Stimulated activated CD8-positive, alpha-beta memory T cell treated with anti-CD3 and anti-CD28 coated beads, Interleukin-12 subunit alpha, Interleukin-12 subunit beta, amount 100 ng/mL, for 4 hours (primary cell): ENCODE results near the gene CHRNA7.

ENCODE experiments used
- DNase-seq: peaks from one replicate; pipeline ENCODE4 v3.0.0-alpha.2; 2020; ENCODE audit warnings: low read depth

The CHRNA7 gene

DNA sequence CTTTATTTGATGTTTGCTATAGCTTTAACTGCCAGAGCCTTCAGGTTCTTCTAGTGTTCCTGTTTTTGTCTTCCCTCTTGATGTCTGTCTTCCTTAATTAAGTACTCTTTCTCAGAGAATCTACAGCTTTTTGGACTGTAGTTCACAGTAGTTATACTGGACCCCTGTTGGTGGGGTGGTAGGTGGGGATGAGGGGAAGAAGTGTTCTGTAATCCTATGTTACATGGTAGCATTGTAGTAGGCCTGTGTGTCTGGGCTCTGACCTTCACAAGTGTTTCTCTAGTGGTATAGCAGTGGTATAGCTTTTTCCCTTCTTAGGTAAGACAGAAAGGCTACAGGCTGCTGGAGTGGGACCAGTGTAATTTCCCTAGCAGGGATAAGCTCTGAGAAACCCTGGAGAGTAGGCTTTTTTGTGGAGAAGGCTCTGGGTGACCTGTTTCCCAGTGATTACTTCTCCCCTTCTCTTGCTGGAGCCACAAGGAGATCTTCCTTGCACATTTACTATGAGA lies 59.6 kb downstream of the CHRNA7 start:
- DNase-seq = no peak

DNA sequence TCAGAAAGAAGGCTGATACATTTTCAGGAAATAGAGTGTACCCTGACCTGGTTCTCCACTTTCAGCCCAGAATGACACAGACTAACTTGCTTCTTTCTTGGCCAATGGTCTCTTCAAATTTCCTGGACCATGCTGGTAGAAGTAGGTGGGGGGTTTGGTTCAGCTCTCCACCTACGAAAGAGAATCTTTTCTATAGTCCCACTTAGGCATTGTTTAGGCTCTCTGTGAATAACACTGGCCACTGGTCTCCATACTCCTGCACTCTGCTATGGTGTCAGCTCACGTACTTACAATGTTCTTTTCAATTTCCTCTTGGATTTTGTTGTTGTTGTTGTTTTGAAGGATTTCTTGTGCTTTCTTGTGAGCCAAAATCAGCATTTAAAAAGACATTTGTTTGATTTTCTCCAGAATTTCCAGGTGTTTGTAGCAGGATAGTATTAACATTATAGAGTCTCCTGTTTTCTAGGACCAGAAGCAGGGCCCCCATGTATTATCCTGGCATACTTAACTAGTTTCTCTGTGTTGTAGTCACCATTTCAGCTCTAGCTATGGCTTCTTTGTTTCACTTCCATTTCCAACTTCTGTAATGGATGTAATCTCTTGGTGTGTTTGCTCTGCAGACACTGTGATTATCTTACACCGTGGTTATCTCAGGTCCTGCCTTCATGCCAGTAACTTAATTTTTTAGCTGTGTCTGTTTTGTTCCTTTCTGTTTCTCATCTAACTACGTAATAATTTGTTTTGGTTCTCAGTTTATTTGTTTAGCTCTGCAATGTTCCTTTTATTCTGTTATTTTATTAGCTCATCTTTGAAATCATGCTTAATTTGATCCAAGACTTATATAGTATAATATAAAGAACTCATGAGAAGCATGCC lies 61.4 kb downstream of the CHRNA7 start:
- no peak for DNase-seq

DNA sequence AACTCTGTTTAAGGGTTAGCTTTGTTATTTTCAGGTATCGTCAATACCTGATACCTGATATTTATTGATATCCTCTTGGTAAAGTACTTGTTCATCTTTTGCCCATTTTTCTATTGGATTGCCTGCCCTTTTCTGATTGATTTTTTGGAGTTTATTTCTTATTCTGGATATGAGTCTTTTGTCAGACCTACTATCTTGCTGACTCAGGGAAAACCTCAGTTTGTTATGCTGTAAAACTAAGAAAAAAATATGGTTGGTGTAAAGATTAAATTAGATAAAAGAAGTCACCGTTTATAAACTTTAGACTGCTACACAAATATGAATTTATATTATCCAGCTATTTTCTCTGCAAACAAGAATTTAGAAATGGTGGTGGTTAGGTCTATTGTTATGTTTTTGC lies 65.9 kb downstream of the CHRNA7 start:
- no peak for DNase-seq

DNA sequence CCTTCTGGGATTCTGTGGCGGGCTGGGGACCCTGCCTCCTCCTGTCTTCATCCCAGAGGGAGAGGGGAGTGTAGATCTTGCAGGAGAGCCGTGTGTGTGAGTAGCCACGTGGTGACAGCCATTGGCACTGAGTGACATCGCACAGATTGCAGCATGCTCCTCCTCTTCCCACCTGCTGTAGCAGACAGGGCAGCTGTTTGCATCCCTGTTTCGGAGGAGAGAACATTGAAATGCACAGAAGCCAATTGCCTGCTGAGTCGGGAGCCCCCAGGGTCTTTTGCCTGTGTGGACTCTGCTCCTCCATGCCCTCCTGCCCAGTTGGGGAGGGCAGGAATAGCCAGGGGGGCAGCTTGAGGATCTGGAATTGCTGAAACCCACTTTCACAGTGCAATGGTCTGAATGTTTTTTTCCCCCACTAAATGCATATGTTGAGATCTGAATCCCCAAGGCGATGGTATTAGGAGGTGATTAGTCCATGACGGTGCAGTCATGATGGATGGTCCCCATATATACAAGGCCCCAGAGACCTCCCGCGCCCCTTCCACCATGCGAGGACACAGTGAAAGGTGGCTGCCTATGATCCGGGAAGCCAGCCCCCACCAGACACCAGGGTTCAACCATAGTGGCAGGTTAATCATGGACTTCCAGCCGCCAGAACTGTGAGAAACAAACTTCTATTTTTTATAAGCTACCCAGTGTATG lies 66.8 kb downstream of the CHRNA7 start:
- DNase-seq = no peak

DNA sequence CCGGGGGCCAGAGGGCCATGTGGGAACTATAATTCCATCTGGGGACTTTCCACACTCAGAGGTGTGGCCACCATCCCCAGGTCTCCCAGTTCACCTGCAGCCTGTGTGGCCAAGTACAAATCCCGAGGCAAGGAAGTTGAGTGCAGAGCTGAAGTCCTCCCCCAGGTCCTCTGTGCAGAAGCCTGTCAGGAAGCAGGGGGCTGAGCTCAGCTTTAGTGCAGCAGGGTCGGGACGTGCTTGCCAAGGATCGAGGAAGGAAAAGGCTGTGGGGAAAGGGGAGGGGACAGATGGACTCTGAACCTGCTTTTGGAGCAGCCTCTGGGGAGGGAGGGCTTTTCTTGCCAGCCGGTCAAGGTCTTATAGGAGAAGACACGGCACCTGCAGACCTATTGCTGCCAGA lies 67.7 kb downstream of the CHRNA7 start:
- no peak for DNase-seq

DNA sequence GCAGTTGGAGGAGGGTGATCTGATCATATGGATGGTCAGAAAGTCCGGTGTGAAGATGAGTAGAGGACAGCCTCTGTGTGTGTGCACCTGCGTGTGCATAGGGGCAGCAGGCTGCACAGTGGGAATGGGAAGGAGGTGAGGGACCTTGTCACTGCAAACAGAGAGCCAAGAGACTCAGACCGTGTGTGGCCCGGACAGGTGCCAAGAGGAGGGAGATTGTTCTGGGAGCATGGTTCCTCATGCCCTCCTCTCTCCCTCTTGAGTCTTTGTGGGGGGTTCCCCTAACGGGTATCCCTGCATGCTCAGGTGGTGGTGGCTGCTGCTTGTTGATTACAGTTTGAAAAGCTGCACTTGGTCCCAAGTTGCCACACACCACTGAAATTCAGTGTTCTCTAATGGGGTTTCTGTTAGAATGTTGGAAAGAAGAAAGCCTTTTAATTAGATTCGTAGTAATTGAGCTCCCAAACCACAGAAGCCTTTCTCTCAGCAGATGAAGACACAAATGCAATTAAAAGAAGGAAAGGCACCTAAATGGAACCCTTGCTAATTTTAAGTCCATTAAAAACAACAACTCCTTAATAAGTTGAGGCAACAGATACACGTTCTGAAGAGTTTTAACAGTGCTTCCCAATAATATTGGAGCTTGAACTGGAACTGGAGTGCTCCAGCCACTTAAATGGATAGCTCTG lies 68.9 kb downstream of the CHRNA7 start:
- DNase-seq = no peak

DNA sequence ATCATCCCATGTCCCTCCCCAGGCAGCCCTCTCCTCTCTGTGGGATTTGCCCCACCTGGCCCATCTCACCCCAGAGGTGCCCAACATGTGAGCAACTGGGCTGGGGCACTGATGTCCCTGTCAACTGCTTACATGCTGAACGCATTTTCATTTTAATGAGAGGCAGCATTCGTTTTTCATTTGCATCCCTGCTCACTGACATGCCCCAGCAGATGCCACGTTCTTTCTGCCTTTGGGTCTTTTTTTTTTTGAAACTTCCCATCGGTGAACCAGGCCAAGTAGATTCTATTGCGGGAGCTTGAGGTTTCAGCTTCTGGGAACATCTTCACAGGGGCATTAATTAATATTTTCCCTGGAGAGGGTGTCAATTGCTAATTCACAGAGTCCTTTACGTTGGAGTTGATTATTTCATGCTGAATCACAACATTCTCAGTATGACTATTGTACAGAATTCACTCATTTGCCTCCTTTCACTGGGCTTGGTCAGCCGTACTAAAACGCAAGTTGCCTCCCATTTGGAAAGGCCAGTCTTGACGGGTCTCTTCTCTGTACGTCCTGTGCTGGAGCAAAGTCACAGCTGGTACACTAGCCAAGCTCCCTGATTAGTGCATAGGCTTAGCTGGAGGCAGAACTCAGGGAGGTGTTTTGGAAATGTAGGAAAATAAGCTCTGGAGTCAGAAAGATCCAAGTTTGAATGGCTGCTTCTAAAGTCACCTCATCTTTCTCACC lies 69.8 kb downstream of the CHRNA7 start:
- no peak for DNase-seq

DNA sequence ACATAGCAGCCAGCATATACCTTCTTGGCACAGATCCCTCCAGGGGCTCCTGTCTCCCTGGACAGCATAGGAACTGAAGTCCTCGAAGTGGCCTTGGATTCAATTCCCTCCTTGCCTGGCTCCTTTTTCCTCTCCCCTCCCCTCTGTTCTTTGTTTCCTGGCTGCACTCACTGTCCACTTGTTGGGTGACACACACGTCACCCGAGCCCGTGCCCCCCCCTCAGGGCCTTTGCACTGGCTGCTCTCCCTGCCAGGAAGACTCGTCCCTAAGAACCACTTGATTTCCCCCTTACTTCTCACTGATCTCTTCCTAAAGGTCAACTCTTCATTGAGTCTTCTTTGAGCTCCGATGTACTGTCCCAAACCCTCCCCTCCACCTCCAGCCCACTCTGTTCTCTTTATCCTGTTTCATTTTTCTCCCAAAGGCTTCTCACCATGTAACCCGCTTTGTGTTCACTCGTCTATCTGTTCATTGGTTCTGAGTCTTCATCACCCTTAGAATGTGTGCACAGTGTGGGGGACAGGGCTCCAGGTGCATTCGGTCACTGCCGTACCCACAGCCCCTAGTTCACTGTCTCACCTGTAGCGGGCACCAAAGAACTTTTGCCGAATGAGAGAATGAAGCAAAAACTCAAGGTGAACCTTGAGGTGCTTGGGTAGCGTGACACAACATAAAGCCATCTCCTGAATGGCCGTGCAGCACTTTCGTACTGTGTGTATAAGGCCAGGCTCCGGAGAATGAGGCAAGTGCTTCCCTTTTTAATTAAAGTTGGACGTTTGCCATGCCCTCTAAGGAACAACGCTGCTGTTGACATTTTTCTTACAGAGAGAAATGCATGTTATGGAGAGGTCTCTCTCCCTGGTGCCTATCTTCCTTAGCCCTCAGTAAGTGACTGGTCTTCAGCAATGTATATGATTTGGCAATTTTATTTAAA lies 74.0 kb downstream of the CHRNA7 start:
- DNase-seq = no peak

DNA sequence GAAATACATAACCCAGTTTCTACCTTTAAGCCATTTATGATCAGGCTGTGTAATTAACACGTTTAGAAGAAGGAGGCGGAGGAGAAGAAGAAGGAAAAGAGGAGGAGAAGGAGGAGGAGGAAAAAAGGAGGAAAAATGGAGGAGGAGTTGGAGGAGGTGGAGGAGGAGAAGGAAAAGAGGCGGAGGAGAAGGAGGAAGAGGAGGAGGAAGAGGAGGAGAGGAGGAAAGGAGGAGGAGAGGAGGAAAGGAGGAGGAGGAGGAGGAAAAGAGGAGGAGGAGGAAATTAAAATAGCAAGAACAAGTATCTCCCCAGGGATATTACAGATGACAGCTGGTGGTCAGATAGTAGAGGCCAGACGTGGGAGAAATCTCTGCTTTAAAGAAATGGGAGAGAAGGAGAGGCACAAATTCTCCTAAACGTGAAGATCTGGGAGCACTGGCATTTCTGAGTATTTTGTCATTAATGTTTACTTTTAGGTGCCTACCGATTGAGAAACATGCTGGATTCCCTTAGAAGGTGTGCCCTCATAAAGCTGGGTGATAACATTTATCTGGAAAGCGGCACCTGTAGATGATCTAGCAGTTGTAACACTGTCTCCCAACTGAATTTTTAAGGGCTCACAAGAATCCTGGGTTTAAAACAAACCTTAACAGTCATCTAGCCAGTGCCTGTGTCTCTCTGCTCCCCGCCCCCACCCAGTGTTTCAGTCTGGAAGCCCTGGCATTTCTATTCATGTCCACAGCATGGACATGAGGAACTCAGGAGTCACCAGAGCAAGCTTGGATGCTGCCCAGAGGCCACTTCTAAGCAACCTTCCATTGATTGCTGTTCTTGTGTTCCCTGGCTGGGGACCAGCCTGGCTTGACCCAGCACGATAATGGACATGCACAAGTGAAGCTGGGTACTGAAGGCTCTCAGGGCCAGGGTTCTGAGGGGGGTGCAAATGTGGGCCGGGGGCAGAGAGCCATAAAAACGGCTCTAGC lies 75.2 kb downstream of the CHRNA7 start:
- no peak for DNase-seq

DNA sequence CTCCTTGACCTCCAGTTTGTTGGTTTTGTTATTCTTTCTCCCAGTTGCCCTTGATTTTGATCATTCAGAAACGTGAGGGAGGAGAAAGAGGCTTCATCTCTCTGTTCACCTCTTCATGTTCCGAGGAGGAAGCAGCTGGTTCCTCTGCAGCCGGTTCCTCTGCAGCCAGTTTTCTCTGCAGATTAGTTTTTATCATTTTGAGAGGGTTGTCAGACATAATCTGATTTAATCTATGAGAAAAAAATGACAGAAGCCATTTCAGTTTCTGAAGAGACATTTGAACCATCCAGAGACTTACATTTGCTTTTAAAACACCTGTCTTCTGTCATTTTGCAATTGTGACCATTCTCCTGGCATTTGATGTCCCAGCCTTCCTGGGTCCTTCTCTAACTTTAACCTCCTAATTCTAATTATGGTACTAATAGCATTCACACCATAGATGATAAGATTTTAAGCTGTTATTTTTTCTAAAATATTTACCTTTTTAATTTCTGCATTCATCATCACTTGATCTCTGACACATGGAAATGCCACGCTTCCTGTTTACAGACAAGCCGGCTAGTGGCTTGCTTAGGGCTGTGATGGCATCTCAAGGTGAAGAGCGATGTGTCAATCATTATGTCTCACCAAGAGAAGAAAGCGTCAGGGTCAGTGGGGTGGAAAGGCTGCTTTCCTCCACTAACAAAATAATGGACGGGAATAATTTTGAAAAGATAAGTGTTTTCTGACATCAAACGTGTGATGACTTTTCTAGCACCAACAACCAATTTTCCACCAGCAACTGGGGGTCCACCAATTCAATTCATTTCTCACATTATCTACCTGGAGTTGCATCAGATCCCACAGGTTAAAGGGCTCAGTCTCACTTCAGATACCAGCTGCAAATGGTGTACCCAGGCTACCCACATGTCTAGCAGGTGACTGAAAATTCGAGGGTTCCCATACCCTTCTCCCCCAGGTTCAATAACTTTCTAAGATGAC lies 76.4 kb downstream of the CHRNA7 start:
- DNase-seq = no peak

DNA sequence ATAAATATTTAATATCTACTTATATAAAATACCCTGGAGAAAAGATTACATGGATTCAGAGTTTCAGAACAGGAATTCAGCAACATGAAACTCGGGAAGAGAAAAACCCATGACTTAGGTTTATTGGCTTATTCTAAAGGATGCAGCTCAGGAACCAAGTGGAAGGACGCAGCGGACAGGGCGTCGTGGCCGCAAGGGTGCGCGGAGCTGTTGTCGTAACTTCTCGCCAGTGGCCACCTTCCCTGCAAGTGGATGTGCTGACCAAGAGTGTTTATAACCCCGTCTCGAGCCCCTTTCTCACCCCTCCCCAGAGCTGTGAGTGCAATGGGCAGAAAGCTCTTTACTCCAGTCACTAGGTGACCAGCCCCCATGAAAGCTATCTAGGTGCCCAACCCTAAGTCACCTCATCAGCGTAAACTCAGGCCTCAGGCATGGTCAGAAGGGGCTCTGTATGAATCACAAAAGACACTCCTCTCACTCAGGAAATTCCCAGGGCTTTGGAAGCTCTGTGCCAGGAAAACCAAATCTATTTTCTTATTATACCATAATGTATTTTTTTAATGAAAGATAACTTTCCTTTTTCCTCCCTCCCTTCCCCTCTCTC lies 77.3 kb downstream of the CHRNA7 start:
- DNase-seq = no peak

DNA sequence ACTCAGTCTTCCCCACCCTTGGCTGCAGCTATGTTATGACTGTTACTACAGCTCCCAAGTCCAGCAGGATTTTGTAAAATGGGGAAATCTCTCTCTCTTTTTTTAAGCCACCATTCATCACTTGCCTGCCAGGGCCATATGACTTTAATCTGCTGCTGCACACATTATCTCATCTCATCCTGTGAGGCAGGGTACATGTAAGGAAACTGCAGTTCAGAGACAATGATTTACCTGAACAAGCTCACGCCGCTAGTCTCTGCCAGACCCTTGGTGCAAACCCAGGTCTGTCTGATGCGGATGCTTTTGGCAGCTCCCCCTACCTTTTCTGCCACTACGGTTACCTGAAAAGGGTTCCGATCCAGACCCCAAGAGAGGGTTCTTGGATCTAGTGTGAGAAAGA lies 78.3 kb downstream of the CHRNA7 start:
- DNase-seq = no peak

DNA sequence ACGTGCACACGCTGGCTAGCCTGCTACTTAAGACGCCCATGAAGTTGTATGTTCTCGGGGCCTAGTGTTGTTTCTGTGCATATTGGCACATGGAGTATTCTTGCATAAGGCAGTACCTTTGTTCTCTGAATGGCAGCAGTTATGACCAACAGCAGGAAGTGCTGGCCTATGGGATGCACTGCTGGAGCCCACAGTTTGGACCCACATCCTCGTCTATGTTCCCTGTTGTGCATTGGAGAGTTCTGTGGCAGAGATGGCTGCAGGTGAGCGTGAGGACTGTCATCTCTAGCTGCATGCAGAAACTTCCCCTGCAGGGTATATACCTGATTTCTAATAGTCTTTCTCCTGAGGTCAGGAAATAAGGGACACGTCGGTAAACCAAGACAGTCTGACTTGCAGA lies 81.8 kb downstream of the CHRNA7 start:
- DNase-seq = no peak

DNA sequence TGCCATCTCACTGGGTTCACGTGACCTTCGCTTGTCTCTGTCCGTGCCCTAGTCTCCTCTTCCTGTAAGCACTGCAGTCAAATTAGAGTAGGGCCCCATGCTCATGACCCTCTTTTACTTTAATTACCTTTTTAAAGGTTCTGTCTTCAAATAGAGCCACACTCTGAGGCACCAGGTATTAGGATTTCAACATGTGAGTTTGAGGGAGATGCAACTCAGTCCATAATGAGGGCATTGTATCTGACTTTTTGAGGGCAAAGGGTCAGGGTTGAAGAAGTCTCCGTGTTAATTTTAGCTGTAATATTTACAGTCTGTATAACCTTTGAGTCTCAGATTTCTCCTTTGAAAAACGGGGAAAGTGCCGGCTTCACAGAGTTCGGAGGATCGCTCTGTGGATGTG lies 82.9 kb downstream of the CHRNA7 start:
- no peak for DNase-seq

DNA sequence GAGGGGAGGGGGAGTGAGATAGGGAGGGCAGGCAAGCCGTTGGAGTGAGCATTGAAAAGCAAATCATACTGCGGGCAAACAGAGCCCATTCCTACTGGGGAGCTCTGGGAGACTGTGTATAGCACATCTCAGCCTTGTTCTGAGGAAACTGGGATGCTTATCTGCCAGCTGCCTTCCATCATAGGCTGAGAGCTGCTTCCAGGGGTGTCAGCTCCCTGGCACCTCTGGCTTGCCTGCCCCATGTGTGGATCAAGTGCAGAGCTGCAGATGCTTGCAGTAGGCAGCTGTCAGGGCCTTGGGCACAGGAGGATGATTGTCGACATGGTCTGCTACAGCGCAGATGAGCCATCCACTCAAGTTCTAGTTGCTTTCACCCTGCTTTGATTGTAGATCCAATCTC lies 86.8 kb downstream of the CHRNA7 start:
- no peak for DNase-seq

DNA sequence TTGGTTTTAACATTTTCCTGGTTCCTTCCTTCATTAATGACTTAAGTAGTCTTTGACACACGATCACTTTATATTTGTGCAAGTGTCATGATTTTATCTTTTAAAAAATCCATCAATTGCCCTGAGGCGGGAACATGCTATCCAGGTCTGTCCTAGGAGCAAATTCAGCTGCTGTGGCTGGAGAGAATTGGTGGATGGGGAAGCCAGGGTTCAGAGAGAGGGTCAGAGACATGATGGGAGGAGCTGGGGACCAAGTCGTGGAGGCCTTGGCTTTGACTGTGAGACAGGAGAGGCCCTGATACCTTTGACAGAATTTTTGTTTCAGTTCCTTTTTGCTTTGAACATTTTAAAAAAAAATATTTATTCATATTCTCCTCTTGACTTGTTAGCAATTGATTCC lies 89.0 kb downstream of the CHRNA7 start:
- no peak for DNase-seq

DNA sequence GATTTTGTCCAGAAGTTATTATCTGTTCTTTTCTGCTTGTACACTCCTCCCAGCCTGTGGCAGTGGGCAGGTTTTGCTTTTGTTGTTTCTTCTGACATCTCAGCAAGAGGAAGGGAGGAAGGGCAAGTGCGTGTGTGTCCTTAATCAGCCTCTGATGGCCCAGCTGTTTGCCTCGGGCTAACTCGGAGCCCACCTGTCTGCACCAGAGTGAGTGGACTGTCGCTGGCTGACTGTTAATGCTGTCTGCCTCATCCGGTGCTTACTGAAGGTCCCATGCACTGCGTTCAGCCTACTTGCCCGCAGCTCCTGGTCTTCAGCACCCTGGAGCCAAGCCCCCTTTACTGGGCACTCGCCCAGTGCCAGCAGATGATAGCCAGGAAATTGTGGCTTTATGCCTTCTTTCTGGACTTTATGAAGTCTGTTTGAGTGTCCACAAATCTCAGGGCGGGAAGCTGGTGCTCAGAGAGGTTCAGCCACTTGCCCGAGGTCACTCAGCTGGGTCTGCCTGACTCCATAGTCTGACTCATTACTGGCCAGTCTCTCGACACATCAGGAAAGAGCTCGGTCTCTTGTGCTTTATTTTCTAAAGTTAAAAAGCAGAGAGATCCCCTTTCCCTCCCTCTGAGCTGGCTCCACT lies 89.5 kb downstream of the CHRNA7 start:
- DNase-seq = no peak
